ENCODE data around the gene MRPL20. TPM values are rescaled to one million over a fixed set of nuclear protein-coding genes. Genes with fewer than 3 reads are reported as not detected.

MRPL20 gene
- polyA plus RNA-seq, 1 of the 3 experiments (the other 2 are of a cell fraction) = 210 TPM

GRCh38 chr1:1380860-1381259, 26.2 kb downstream of the MRPL20 start (continued):
- TF ChIP-seq REST (IDR thresholded peaks at IDR 0.05; ENCODE audit: low read depth, low read length) (no peak), GABPA (IDR thresholded peaks at IDR 0.05; ENCODE audit: low read depth) (no peak)

DNA sequence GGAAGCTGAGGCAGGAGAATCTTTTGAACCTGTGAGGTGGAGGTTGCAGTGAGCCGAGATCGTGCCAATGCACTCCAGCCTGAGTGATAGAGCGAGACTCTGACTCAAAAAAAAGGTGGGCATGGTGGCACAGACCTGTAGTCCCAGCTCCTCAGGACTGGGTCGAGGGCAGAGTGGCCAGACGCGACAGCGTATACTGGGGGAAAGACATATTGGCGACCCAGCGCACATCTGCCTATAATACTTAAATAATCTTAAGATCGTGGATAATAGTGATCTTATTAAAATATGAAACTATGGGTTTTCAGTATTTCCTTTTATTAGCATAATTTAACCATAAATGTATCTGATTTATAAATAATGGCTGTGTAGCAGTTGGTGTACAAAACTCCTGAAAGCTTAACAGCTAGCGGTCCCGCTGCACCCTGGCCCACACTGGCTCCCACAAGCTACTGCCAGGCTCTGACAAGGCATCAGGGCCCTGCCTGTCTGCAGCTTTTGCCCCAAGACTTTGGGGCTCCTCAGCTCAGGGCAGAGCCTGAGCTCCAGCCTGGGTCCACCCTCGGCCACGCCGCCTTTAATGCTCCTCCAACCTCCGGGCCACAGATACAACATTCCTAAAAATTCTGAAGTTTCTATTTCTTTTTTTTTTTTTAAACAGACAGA, 29.4 kb downstream of the MRPL20 start:
- no peak overlapping the region for H3K4me3 ChIP-seq (ENCODE audit: low read depth in 2 of 2, low read length in 1 of 2)
- peaks cover 0 to 21% of the 10 kb centered on the region in 2 experiments; a peak in 1 of 4 replicates for H3K4me1 ChIP-seq (ENCODE audit: control insufficient read depth in 1 of 2, insufficient read depth in 2 of 2, low read depth in 1 of 2, low read length in 1 of 2)
- H3K79me2 ChIP-seq (ENCODE audit: insufficient read depth) = peaks cover 28% of the 10 kb centered on the region
- ChIA-PET POLR2A (no interaction called here), CTCF (interaction anchor here (0.6 to 1.5 kb wide), 5 partner anchors 15 to 127 kb away, joined by 3 to 5 read pairs (median 3); no protein-coding TSS in a partner anchor)
- no peak overlapping the region for H3K9ac ChIP-seq
- H4K20me1 ChIP-seq (ENCODE audit: insufficient read depth) = no peaks in the 10 kb centered on the region
- H2AFZ ChIP-seq (ENCODE audit: low read depth) = no peak overlapping the region
- peaks cover 13% of the 10 kb centered on the region for H3F3A ChIP-seq (replicated peaks; ENCODE audit: insufficient read depth)
- 93% methylated on average over 16 of the region's 16 CpGs for WGBS (ENCODE audit: low lambda C conversion rate)
- no peak overlapping the region for H3K27ac ChIP-seq (ENCODE audit: low read depth in 2 of 2, low read length in 1 of 2)
- no peaks in the 10 kb centered on the region for H3K27me3 ChIP-seq (ENCODE audit: insufficient read depth)
- DNase-seq = no peak
- H3K9me2 ChIP-seq = no peaks in the 10 kb centered on the region
- peaks cover 0 to 8% of the 10 kb centered on the region in 2 experiments for H3K36me3 ChIP-seq (replicated peaks in 1 of 2; ENCODE audit: control insufficient read depth in 1 of 2, insufficient read depth in 2 of 2, low read length in 1 of 2)
- H3K4me2 ChIP-seq = no peak overlapping the region
- no peaks in the 10 kb centered on the region for H3K9me3 ChIP-seq
- TF ChIP-seq GATA2 (CRISPR knock-in tag; IDR thresholded peaks at IDR 0.05) (no peak), GABPA (IDR thresholded peaks at IDR 0.05; ENCODE audit: low read depth) (no peak), RXRA (IDR thresholded peaks at IDR 0.05; ENCODE audit: borderline replicate concordance, low read depth) (no peak), CHD2 (IDR thresholded peaks at IDR 0.05; ENCODE audit: low read length, partially characterized antibody) (no peak), FOXM1 (IDR thresholded peaks at IDR 0.05; ENCODE audit: low read depth) (no peak), TEAD4 (IDR thresholded peaks at IDR 0.05; ENCODE audit: borderline replicate concordance, insufficient read depth) (no peak), FOXJ3 (CRISPR knock-in tag; IDR thresholded peaks at IDR 0.05) (no peak), MAX (IDR thresholded peaks at IDR 0.05; ENCODE audit: low read depth) (no peak), EP300 (IDR thresholded peaks at IDR 0.05; ENCODE audit: borderline replicate concordance in 1 of 2, low read depth in 1 of 2, low read length in 1 of 2) (no peak), JUND (IDR thresholded peaks at IDR 0.05) (no peak), ZBTB33 (IDR thresholded peaks at IDR 0.05; ENCODE audit: borderline replicate concordance, low read depth) (no peak), POLR2AphosphoS5 (IDR thresholded peaks at IDR 0.05; ENCODE audit: low read depth, low read length) (no peak), SIN3A (IDR thresholded peaks at IDR 0.05; ENCODE audit: borderline replicate concordance, low read depth, low read length) (no peak), RAD21 (IDR thresholded peaks at IDR 0.05; ENCODE audit: low read length) (no peak), ELF1 (IDR thresholded peaks at IDR 0.05) (no peak)
- TF ChIP-seq, protein P1, sequence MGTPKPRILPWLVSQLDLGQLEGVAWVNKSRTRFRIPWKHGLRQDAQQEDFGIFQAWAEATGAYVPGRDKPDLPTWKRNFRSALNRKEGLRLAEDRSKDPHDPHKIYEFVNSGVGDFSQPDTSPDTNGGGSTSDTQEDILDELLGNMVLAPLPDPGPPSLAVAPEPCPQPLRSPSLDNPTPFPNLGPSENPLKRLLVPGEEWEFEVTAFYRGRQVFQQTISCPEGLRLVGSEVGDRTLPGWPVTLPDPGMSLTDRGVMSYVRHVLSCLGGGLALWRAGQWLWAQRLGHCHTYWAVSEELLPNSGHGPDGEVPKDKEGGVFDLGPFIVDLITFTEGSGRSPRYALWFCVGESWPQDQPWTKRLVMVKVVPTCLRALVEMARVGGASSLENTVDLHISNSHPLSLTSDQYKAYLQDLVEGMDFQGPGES (IDR thresholded peaks at IDR 0.05; ENCODE audit: low read depth, low read length) = no peak
- TF ChIP-seq, protein P2, sequence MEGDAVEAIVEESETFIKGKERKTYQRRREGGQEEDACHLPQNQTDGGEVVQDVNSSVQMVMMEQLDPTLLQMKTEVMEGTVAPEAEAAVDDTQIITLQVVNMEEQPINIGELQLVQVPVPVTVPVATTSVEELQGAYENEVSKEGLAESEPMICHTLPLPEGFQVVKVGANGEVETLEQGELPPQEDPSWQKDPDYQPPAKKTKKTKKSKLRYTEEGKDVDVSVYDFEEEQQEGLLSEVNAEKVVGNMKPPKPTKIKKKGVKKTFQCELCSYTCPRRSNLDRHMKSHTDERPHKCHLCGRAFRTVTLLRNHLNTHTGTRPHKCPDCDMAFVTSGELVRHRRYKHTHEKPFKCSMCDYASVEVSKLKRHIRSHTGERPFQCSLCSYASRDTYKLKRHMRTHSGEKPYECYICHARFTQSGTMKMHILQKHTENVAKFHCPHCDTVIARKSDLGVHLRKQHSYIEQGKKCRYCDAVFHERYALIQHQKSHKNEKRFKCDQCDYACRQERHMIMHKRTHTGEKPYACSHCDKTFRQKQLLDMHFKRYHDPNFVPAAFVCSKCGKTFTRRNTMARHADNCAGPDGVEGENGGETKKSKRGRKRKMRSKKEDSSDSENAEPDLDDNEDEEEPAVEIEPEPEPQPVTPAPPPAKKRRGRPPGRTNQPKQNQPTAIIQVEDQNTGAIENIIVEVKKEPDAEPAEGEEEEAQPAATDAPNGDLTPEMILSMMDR (IDR thresholded peaks at IDR 0.05) = no peak
- TF ChIP-seq, protein P3, sequence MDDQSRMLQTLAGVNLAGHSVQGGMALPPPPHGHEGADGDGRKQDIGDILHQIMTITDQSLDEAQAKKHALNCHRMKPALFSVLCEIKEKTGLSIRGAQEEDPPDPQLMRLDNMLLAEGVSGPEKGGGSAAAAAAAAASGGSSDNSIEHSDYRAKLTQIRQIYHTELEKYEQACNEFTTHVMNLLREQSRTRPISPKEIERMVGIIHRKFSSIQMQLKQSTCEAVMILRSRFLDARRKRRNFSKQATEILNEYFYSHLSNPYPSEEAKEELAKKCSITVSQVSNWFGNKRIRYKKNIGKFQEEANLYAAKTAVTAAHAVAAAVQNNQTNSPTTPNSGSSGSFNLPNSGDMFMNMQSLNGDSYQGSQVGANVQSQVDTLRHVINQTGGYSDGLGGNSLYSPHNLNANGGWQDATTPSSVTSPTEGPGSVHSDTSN (IDR thresholded peaks at IDR 0.05) = no peak

All from SK-N-SH (cell line).